Measurements from ENCODE around the gene DCUN1D1. TPM values are rescaled to one million over a fixed set of nuclear protein-coding genes. Genes with fewer than 3 reads are reported as not detected.

The DCUN1D1 gene
- total RNA-seq, 4 donors from 2014 or later, result 13.8 to 26.2 (median 18.1) TPM

- H3K36me3 ChIP-seq, result peaks cover 0 to 11% (median 0%) of the 10 kb centered on the region in 3 donors
- no peaks in the 10 kb centered on the region for H3K4me1 ChIP-seq
- no peak for DNase-seq (ENCODE audit: low spot score in 2 of 2)
- H3K27me3 ChIP-seq, result no peaks in the 10 kb centered on the region
- TF ChIP-seq CTCF (IDR thresholded peaks at IDR 0.05) (no peak), EP300 (IDR thresholded peaks at IDR 0.05) (no peak), POLR2A (IDR thresholded peaks at IDR 0.05) (no peak)
- WGBS, 2 donors, result 87 to 90% methylated on average over 3 of the region's 3 CpGs
- H3K27ac ChIP-seq, result no peak overlapping the region
- H3K4me3 ChIP-seq, result no peak overlapping the region
- H3K9me3 ChIP-seq, result peaks cover 0 to under 1% (median 0%) of the 10 kb centered on the region in 4 donors
Observed at GRCh38 chr3:182925944-182926337, 54.4 kb downstream of the DCUN1D1 start.

GRCh38 chr3:182925330-182925943 is 54.9 kb downstream of the DCUN1D1 start:
- no peak for TF ChIP-seq POLR2A (IDR thresholded peaks at IDR 0.05)
- TF ChIP-seq EP300 (IDR thresholded peaks at IDR 0.05), result no peak
- TF ChIP-seq CTCF (IDR thresholded peaks at IDR 0.05), result no peak
- H3K27ac ChIP-seq, result no peak overlapping the region
- no peaks in the 10 kb centered on the region for H3K27me3 ChIP-seq
- H3K36me3 ChIP-seq, result peaks cover 0 to 11% (median 0%) of the 10 kb centered on the region in 3 donors
- no peak for DNase-seq (ENCODE audit: low spot score in 2 of 2)
- H3K9me3 ChIP-seq, result no peaks in the 10 kb centered on the region
- 82 to 87% methylated on average over 4 of the region's 4 CpGs for WGBS, 2 donors
- no peaks in the 10 kb centered on the region for H3K4me1 ChIP-seq
- no peak overlapping the region for H3K4me3 ChIP-seq

GRCh38 chr3:182921665-182922355 is 58.5 kb downstream of the DCUN1D1 start:
- Histone ChIP-seq H3K4me3 (no peak overlapping the region), H3K36me3 (peaks cover 0 to 20% (median 0%) of the 10 kb centered on the region in 3 donors), H3K4me1 (no peaks in the 10 kb centered on the region), H3K27me3 (no peaks in the 10 kb centered on the region), H3K9me3 (no peaks in the 10 kb centered on the region), H3K27ac (no peak overlapping the region)
- no peak for DNase-seq (ENCODE audit: low spot score in 2 of 2)
- TF ChIP-seq POLR2A (IDR thresholded peaks at IDR 0.05) (no peak), EP300 (IDR thresholded peaks at IDR 0.05) (no peak), CTCF (IDR thresholded peaks at IDR 0.05) (no peak)
- 81 to 82% methylated on average over 4 of the region's 4 CpGs for WGBS, 2 donors

- Histone ChIP-seq H3K9me3 (no peaks in the 10 kb centered on the region), H3K27me3 (no peaks in the 10 kb centered on the region), H3K27ac (no peak overlapping the region), H3K36me3 (peaks cover 0 to 20% (median 0%) of the 10 kb centered on the region in 3 donors), H3K4me3 (no peak overlapping the region), H3K4me1 (no peaks in the 10 kb centered on the region)
- no peak for TF ChIP-seq POLR2A (IDR thresholded peaks at IDR 0.05)
- no peak for TF ChIP-seq EP300 (IDR thresholded peaks at IDR 0.05)
- TF ChIP-seq CTCF (IDR thresholded peaks at IDR 0.05), result no peak
- WGBS, 2 donors, result 70 to 74% methylated on average over 9 of the region's 9 CpGs
- DNase-seq (ENCODE audit: low spot score in 2 of 2), result no peak
Observed at GRCh38 chr3:182920515-182921084, 59.7 kb downstream of the DCUN1D1 start.

GRCh38 chr3:182919866-182920357 is 60.4 kb downstream of the DCUN1D1 start:
- Histone ChIP-seq H3K4me3 (no peak overlapping the region), H3K4me1 (no peaks in the 10 kb centered on the region), H3K27me3 (no peaks in the 10 kb centered on the region), H3K36me3 (peaks cover 0 to 24% (median 0%) of the 10 kb centered on the region in 3 donors), H3K9me3 (no peaks in the 10 kb centered on the region), H3K27ac (no peak overlapping the region)
- WGBS, 2 donors, result 69 to 79% methylated on average over 5 of the region's 5 CpGs
- no peak for TF ChIP-seq EP300 (IDR thresholded peaks at IDR 0.05)
- TF ChIP-seq CTCF (IDR thresholded peaks at IDR 0.05), result no peak
- no peak for TF ChIP-seq POLR2A (IDR thresholded peaks at IDR 0.05)
- DNase-seq (ENCODE audit: low spot score in 2 of 2), result no peak

Measured in tibial nerve (tissue), 4 donors.